ENCODE data around the gene ACBD3.

ACBD3 gene

GRCh38 chr1:226125831-226126230, 60.7 kb downstream of the ACBD3 start:
- in situ Hi-C loops (cut with HindIII; ENCODE audit: low sequenced_read_pairs) = no loop called here
- no peak overlapping the region for H3K4me3 ChIP-seq (ENCODE audit: low read depth, low read length)
- TF ChIP-seq, protein P1, sequence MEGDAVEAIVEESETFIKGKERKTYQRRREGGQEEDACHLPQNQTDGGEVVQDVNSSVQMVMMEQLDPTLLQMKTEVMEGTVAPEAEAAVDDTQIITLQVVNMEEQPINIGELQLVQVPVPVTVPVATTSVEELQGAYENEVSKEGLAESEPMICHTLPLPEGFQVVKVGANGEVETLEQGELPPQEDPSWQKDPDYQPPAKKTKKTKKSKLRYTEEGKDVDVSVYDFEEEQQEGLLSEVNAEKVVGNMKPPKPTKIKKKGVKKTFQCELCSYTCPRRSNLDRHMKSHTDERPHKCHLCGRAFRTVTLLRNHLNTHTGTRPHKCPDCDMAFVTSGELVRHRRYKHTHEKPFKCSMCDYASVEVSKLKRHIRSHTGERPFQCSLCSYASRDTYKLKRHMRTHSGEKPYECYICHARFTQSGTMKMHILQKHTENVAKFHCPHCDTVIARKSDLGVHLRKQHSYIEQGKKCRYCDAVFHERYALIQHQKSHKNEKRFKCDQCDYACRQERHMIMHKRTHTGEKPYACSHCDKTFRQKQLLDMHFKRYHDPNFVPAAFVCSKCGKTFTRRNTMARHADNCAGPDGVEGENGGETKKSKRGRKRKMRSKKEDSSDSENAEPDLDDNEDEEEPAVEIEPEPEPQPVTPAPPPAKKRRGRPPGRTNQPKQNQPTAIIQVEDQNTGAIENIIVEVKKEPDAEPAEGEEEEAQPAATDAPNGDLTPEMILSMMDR (IDR thresholded peaks at IDR 0.05; ENCODE audit: low read depth, low read length, missing control alignments) = no peak
- DNase-seq (ENCODE audit: low read depth) = no peak

GRCh38 chr1:226125097-226125630, 61.4 kb downstream of the ACBD3 start:
- no peak overlapping the region for H3K4me3 ChIP-seq (ENCODE audit: low read depth, low read length)
- TF ChIP-seq, protein P1 (IDR thresholded peaks at IDR 0.05; ENCODE audit: low read depth, low read length, missing control alignments) = peak; percentile 97
- in situ Hi-C loops (cut with HindIII; ENCODE audit: low sequenced_read_pairs) = no loop called here
- DNase-seq (ENCODE audit: low read depth) = peak; percentile 49

DNA sequence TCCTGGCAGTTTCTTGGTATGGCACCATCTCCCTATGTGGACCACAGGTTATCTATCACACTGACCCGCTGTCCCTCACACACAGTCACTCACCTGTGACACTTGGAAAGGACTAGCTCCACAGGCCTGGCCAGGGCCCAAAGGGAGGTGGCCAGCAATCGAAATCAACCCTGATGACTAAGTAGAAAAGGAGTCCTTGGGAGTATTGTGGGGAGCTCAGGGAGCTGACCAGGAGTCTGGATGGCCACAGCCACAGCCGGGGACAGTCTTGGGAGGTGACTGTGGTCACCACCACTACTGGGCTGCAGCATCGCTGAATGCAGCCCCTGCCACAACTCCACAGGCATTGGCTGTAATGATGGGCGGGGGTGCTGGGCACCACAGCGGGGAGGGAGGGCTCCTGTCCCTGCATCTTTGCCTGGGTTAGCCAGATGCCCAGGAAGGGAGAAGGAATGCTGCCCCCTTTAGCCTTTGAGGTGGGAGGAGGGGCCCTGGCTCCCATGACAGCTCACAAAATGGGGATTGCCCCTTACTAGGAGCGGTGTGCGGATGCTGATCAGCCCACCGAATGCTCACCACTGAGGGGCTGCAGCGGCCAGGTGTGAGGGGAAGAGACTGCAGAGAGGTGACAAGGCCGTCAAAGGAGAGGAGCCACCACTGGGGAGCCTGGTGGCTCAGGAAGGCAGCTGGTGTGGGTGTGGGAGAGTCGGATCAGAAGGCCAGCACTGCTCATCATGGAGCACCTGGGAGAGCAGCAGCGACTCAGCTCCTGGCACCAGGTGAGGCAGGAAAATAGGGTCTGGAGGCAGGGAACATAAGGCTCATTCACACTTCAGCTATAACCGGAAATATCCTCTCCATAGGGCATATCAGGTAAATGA, 62.7 kb downstream of the ACBD3 start:
- in situ Hi-C loops (cut with HindIII; ENCODE audit: low sequenced_read_pairs) = no loop called here
- DNase-seq (ENCODE audit: low read depth) = no peak
- TF ChIP-seq, protein P1 (IDR thresholded peaks at IDR 0.05; ENCODE audit: low read depth, low read length, missing control alignments) = no peak
- H3K4me3 ChIP-seq (ENCODE audit: low read depth, low read length) = no peak overlapping the region

GRCh38 chr1:226123212-226123560, 63.4 kb downstream of the ACBD3 start:
- TF ChIP-seq, protein P1 (IDR thresholded peaks at IDR 0.05; ENCODE audit: low read depth, low read length, missing control alignments) = no peak
- no peak for DNase-seq (ENCODE audit: low read depth)
- in situ Hi-C loops (cut with HindIII; ENCODE audit: low sequenced_read_pairs) = no loop called here
- no peak overlapping the region for H3K4me3 ChIP-seq (ENCODE audit: low read depth, low read length)

GRCh38 chr1:226121587-226122400, 64.7 kb downstream of the ACBD3 start:
- no peak for DNase-seq (ENCODE audit: low read depth)
- in situ Hi-C loops (cut with HindIII; ENCODE audit: low sequenced_read_pairs) = no loop called here
- TF ChIP-seq, protein P1 (IDR thresholded peaks at IDR 0.05; ENCODE audit: low read depth, low read length, missing control alignments) = peak; percentile 49
- H3K4me3 ChIP-seq (ENCODE audit: low read depth, low read length) = peak overlapping the region; percentile 47

- TF ChIP-seq, protein P1 (IDR thresholded peaks at IDR 0.05; ENCODE audit: low read depth, low read length, missing control alignments) = no peak
- in situ Hi-C loops (cut with HindIII; ENCODE audit: low sequenced_read_pairs) = no loop called here
- DNase-seq (ENCODE audit: low read depth) = no peak
- H3K4me3 ChIP-seq (ENCODE audit: low read depth, low read length) = peak overlapping the region; percentile 47
These were observed 65.4 kb downstream of the ACBD3 start for GRCh38 chr1:226121049-226121586.
